Hepatocyte (in vitro differentiated cells): ENCODE measurements around the gene ROS1. TPM values are rescaled to one million over a fixed set of nuclear protein-coding genes. Genes with fewer than 3 reads are reported as not detected.

Source experiments
- DNase-seq: peaks from one replicate; pipeline ENCODE4 v3.0.0-alpha.2; 2016; ENCODE audit warnings: low spot score
- H2AFZ ChIP-seq: fragments of 200-600 bp; sonication (generic); 2 replicates; pipeline ENCODE4 v1.6.0; 2016; ENCODE audit warnings: antibody characterized with exemption, mild to moderate bottlenecking
- H3K27ac ChIP-seq: fragments of 200-600 bp; sonication (generic); 2 replicates; pipeline ENCODE4 v1.5.1; 2016; ENCODE audit warnings: mild to moderate bottlenecking
- H3K27me3 ChIP-seq: fragments of 200-600 bp; sonication (generic); 2 replicates; pipeline ENCODE4 v1.6.1; 2016
- H3K36me3 ChIP-seq: fragments of 200-600 bp; sonication (generic); replicated peaks from 2 replicates; pipeline ENCODE4 v1.5.1; 2016; ENCODE audit warnings: low read depth; ENCODE audit not compliant: insufficient read depth
- H3K4me1 ChIP-seq: fragments of 200-600 bp; sonication (generic); 2 replicates; pipeline ENCODE4 v1.5.1; 2016; ENCODE audit warnings: mild to moderate bottlenecking, moderate library complexity; ENCODE audit not compliant: insufficient read depth
- H3K4me2 ChIP-seq: fragments of 200-600 bp; sonication (generic); 2 replicates; pipeline ENCODE4 v1.6.0; 2016
- H3K4me3 ChIP-seq: fragments of 200-600 bp; sonication (generic); 2 replicates; pipeline ENCODE4 v1.5.1; 2016; ENCODE audit warnings: mild to moderate bottlenecking
- H3K79me2 ChIP-seq: fragments of 200-600 bp; sonication (generic); 2 replicates; pipeline ENCODE4 v1.6.0; 2017; ENCODE audit warnings: mild to moderate bottlenecking
- H3K9me2 ChIP-seq: fragments of 200-600 bp; sonication (generic); replicated peaks from 2 replicates; pipeline ENCODE4 v1.6.0; 2017; ENCODE audit warnings: mild to moderate bottlenecking; ENCODE audit not compliant: insufficient read depth
- H3K9me3 ChIP-seq: fragments of 200-600 bp; sonication (generic); 2 replicates; pipeline ENCODE4 v1.5.1; 2016; ENCODE audit warnings: low read depth, mild to moderate bottlenecking
- H4K20me1 ChIP-seq: fragments of 200-600 bp; sonication (generic); 2 replicates; pipeline ENCODE4 v1.6.0; 2016; ENCODE audit warnings: mild to moderate bottlenecking; ENCODE audit not compliant: insufficient read depth, poor library complexity, severe bottlenecking
- CTCF ChIP-seq: fragments of 200-600 bp; sonication (generic); IDR thresholded peaks from 2 replicates; pipeline ENCODE4 v1.5.1; 2016; ENCODE audit warnings: antibody characterized with exemption, mild to moderate bottlenecking; ENCODE audit not compliant: poor library complexity
- EZH2 ChIP-seq: fragments of 200-600 bp; sonication (generic); IDR thresholded peaks from 2 replicates; pipeline ENCODE4 v1.6.1; 2016; ENCODE audit warnings: antibody characterized with exemption, mild to moderate bottlenecking, borderline replicate concordance
- EZH2phosphoT487 ChIP-seq: fragments of 200-600 bp; sonication (generic); IDR thresholded peaks from one replicate; pipeline ENCODE4 v1.6.1; 2018; ENCODE audit warnings: antibody characterized with exemption, mild to moderate bottlenecking, low read depth, moderate library complexity; ENCODE audit not compliant: unreplicated experiment, severe bottlenecking
- WGBS: methylation state at CpG from one replicate; pipeline ENCODE4 v1.1.6; 2016; ENCODE audit warnings: low lambda C conversion rate; ENCODE audit errors: missing lambda C conversion rate; 5-methylcytosine and 5-hydroxymethylcytosine counted together
- polyA plus RNA-seq: library from polyadenylated mRNA; unstranded; fragments of >200 nt; fragmentation: Nextera tagmentation; extraction: Ambion mirVana; gene quantifications from 2 replicates; pipeline ENCODE4 v1.2.1, GENCODE V29; 2016
- total RNA-seq: library from RNA; depleted of rRNA; stranded (reverse); fragments of >200 nt; gene quantifications from 2 replicates; pipeline ENCODE4 v1.2.3, GENCODE V29; 2014

Gene ROS1
- total RNA-seq (2.2 and 2.7 TPM in 2 replicates), polyA plus RNA-seq (0.30 and 0.33 TPM in 2 replicates)

DNA sequence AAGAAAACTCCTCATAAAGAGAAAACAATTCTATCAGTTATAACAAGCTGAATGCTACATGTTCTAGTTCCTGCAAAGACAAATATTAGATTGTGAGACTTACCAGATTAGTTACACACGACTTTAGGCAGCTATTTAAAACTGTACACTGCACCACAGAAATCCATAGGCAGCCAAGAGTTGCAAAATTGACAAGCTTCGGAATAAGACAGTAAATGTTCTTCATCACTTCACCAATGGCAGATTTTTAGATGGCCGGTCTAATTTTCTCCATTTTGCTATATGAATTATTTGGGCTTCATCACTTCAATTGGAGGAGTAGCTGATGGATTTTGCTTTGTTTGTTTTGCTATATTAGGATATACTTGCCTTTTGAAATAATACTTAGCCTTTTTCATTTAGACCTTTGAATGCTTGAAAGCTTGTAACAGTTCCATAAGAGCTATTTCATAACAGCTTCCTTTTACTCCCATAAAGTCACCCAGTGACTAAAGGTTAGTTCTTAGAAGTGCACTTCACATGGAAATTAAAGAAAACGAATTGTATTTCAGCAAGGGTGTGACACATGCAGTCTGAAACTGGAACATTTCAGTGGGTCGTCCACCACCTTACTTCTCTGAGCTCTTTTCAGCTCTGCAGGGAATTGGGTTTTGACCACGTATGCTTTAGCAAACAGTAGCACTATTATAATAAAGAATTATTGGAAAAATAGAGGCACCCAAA is at the start of gene ROS1:
TSS of gene ROS1 (minus strand) at position 512 of the 723 bp plus-strand sequence. CDS start at position 226, 286 bp downstream.
- Histone ChIP-seq H3K36me3 (no peaks in the 10 kb centered on the region), H3K79me2 (no peaks in the 10 kb centered on the region), H3K4me1 (no peaks in the 10 kb centered on the region), H3K4me3 (no peak within 1 kb of the TSS), H3K27ac (peak within 1 kb of the TSS; percentile 74), H3K9me2 (no peaks in the 10 kb centered on the region), H2AFZ (no peak within 1 kb of the TSS), H3K4me2 (peak within 1 kb of the TSS; percentile 50), H3K9me3 (no peaks in the 10 kb centered on the region), H3K27me3 (no peaks in the 10 kb centered on the region), H4K20me1 (no peaks in the 10 kb centered on the region)
- 59% methylated on average over 6 of the region's 6 CpGs for WGBS
- DNase-seq: no peak
- TF ChIP-seq EZH2phosphoT487: no peak
- no peak for TF ChIP-seq EZH2
- TF ChIP-seq CTCF: no peak

- Histone ChIP-seq H3K4me3 (no peak overlapping the region), H3K27ac (no peak overlapping the region), H3K27me3 (no peaks in the 10 kb centered on the region), H3K4me1 (no peaks in the 10 kb centered on the region), H3K36me3 (no peaks in the 10 kb centered on the region), H2AFZ (no peak overlapping the region), H3K9me2 (no peaks in the 10 kb centered on the region), H3K9me3 (no peaks in the 10 kb centered on the region), H4K20me1 (no peaks in the 10 kb centered on the region), H3K79me2 (no peaks in the 10 kb centered on the region), H3K4me2 (no peak overlapping the region)
- no peak for DNase-seq
- WGBS: 94% methylated on average over 1 of the region's 1 CpG
- TF ChIP-seq CTCF (no peak), EZH2 (no peak), EZH2phosphoT487 (no peak)
These were observed 47.7 kb upstream of the ROS1 start for GRCh38 chr6:117473401-117473800.

DNA sequence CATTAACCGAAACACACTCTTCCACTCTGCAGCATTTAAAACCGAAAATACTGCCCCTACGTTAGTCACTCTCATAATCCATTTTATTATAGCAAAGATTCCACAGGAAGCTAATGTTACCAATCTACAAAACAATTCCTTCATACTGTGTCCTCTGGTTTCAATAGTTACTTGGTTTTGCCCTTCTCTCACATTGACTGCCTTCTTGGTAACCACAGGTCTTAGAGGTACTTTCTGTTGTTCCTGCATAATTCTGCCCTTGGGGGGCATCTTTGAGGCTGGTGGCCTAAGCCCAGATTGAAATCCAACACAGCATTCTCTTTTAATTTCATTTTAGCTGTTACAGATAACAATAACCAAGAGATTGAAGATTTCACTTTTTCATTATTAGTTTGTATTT is 46.9 kb upstream of the ROS1 start:
- no peak overlapping the region for H3K27ac ChIP-seq

More for the DNA sequence above, 46.9 kb upstream of the ROS1 start:
- TF ChIP-seq EZH2 (no peak), CTCF (no peak), EZH2phosphoT487 (no peak)
- Histone ChIP-seq H2AFZ (no peak overlapping the region), H3K9me2 (no peaks in the 10 kb centered on the region), H3K36me3 (no peaks in the 10 kb centered on the region), H3K9me3 (no peaks in the 10 kb centered on the region), H3K4me2 (no peak overlapping the region), H3K4me1 (no peaks in the 10 kb centered on the region), H3K27me3 (no peaks in the 10 kb centered on the region), H3K4me3 (no peak overlapping the region), H4K20me1 (no peaks in the 10 kb centered on the region), H3K79me2 (no peaks in the 10 kb centered on the region)
- DNase-seq: no peak
- 91% methylated on average over 3 of the region's 3 CpGs for WGBS
